ENCODE measurements around the gene FAM228A. TPM values are rescaled to one million over a fixed set of nuclear protein-coding genes. Genes with fewer than 3 reads are reported as not detected.

FAM228A gene
- total and polyA plus RNA-seq, 2 of the 4 experiments (the other 2 are of a cell fraction) = not detected

GRCh38 chr2:24209389-24210105, 34.7 kb downstream of the FAM228A start:
- Histone ChIP-seq H3K9me1 (ENCODE audit: insufficient read depth, low read length) (no peaks in the 10 kb centered on the region; the same call in 1 of the 2 replicates), H4K20me1 (ENCODE audit: insufficient read depth, low read length) (no peaks in the 10 kb centered on the region; the same call in 1 of the 2 replicates), H2BK20ac (ENCODE audit: low read depth, low read length) (no peak overlapping the region), H2AFZ (replicated peaks; ENCODE audit: low read length, poor library complexity) (no peak overlapping the region), H3K4me1 (ENCODE audit: control insufficient read depth, insufficient read depth, low read length) (no peaks in the 10 kb centered on the region), H3K14ac (replicated peaks; ENCODE audit: low read depth, low read length) (no peak overlapping the region), H3K4me2 (ENCODE audit: low read depth, low read length) (no peak overlapping the region), H4K5ac (ENCODE audit: low read depth, low read length) (no peak overlapping the region), H3K18ac (ENCODE audit: low read depth, low read length) (no peak overlapping the region), H2BK15ac (ENCODE audit: low read depth, low read length) (no peak overlapping the region), H3K23ac (ENCODE audit: low read depth, low read length) (no peak overlapping the region), H3K9me3 (ENCODE audit: control insufficient read depth, insufficient read depth, low read length) (no peaks in the 10 kb centered on the region), H3K9ac (ENCODE audit: low read depth, low read length) (no peak overlapping the region), H3K79me1 (ENCODE audit: low read depth in 1 of 2, low read length in 2 of 2) (no peaks in the 10 kb centered on the region), H3K36me3 (ENCODE audit: control insufficient read depth, insufficient read depth, low read length) (peaks cover 34% of the 10 kb centered on the region), H2BK120ac (ENCODE audit: low read depth, low read length) (no peak overlapping the region), H3K27ac (ENCODE audit: insufficient read depth, low read length) (no peak overlapping the region), H3K4me3 (ENCODE audit: insufficient read depth, low read depth, low read length) (no peak overlapping the region), H3K27me3 (ENCODE audit: control insufficient read depth, insufficient read depth, low read length) (no peaks in the 10 kb centered on the region), H3K4ac (ENCODE audit: low read depth, low read length) (no peak overlapping the region), H4K8ac (ENCODE audit: low read depth in 2 of 2, low read length in 2 of 2) (no peak overlapping the region), H2AK9ac (replicated peaks; ENCODE audit: low read depth, low read length, poor library complexity) (no peak overlapping the region), H4K91ac (ENCODE audit: insufficient read depth, low read depth, low read length) (no peak overlapping the region), H2BK5ac (ENCODE audit: low read depth, low read length, poor library complexity, severe bottlenecking) (no peak overlapping the region), H3K56ac (ENCODE audit: extremely low read depth, insufficient read depth, low read length) (no peak overlapping the region), H2AK5ac (ENCODE audit: low read depth, low read length) (no peak overlapping the region)
- 88% methylated on average over 6 of the region's 17 CpGs; no CpG with 5 or more reads in 1 of the 2 experiments for WGBS, 2 experiments (ENCODE audit: extremely low coverage in 2 of 2, insufficient read length in 1 of 2)
- intact Hi-C loops (cut with micrococcal nuclease) (no loop called here), dilution Hi-C loops (cut with HindIII; ENCODE audit: low sequenced_read_pairs, unreplicated experiment) (no loop called here), in situ Hi-C loops (cut with MboI; ENCODE audit: low sequenced_read_pairs) (no loop called here)
- no peak for TF ChIP-seq CHD1 (IDR thresholded peaks at IDR 0.05; ENCODE audit: low read depth, low read length)
- TF ChIP-seq MAZ (IDR thresholded peaks at IDR 0.05; ENCODE audit: borderline replicate concordance, low read depth, low read length) = no peak
- TF ChIP-seq RCOR1 (IDR thresholded peaks at IDR 0.05; ENCODE audit: insufficient replicate concordance, low read length) = no peak
- no peak for TF ChIP-seq CEBPB (IDR thresholded peaks at IDR 0.05; ENCODE audit: low read depth, low read length)
- no peak for TF ChIP-seq CTCF (conservative IDR thresholded peaks at IDR 0.05; ENCODE audit: low read depth, low read length)
- TF ChIP-seq BHLHE40 (IDR thresholded peaks at IDR 0.05; ENCODE audit: low read depth, low read length) = no peak
- no peak for TF ChIP-seq USF2 (IDR thresholded peaks at IDR 0.05; ENCODE audit: low read depth, low read length)
- no peak for TF ChIP-seq MAFK (IDR thresholded peaks at IDR 0.05; ENCODE audit: low read depth, low read length)
- TF ChIP-seq FOS (IDR thresholded peaks at IDR 0.05; ENCODE audit: low read depth, low read length) = no peak
- TF ChIP-seq RAD21 (IDR thresholded peaks at IDR 0.05; ENCODE audit: low read length) = no peak
- TF ChIP-seq ELK1 (IDR thresholded peaks at IDR 0.05; ENCODE audit: borderline replicate concordance, low read depth, low read length) = no peak
- no peak for TF ChIP-seq RFX5 (IDR thresholded peaks at IDR 0.05; ENCODE audit: low read depth, low read length)
- TF ChIP-seq MXI1 (IDR thresholded peaks at IDR 0.05; ENCODE audit: borderline replicate concordance, low read depth, low read length) = no peak
- CTCF ChIA-PET = interaction anchor here (0.5 kb wide), 1 partner anchor 282 kb away, joined by 5 read pairs; the partner anchor contains the start of gene ATAD2B
- POLR2A ChIA-PET (ENCODE audit: unreplicated experiment) = no interaction called here
- no TSS peak for BruUV-seq (replicated peaks)
- ATAC-seq (ENCODE audit: low read depth) (no peak), DNase-seq (no peak)
